Motor neuron (in vitro differentiated cells): ENCODE data around the gene TAF5L. TPM values are rescaled to one million over a fixed set of nuclear protein-coding genes. Genes with fewer than 3 reads are reported as not detected.
A peak's percentile ranks its signal among the peaks of the same experiment; 100 is the strongest.

ENCODE experiments used
- ATAC-seq, 8 experiments: fragments of 200-7000 bp; cut with Tn5 transposase; replicated peaks in 6 of 8; 2 replicates each; pipeline ENCODE4 v1.8.0; 2021; ENCODE audit warnings: mild to moderate bottlenecking in 8 of 8, moderate library complexity in 8 of 8
- H3K27ac ChIP-seq, 2 donors: fragments of 250-450 bp; sonication (Bioruptor Pico); 2 replicates each; pipeline ENCODE4 v1.9.0; 2021; ENCODE audit warnings: antibody characterized with exemption in 2 of 2, mild to moderate bottlenecking in 2 of 2, moderate library complexity in 1 of 2
- H3K4me1 ChIP-seq, 2 donors: fragments of 250-450 bp; sonication (Bioruptor Pico); replicated peaks in 1 of 2; 2 replicates each; pipeline ENCODE4 v1.6.1; 2021; ENCODE audit warnings: antibody characterized with exemption in 2 of 2, mild to moderate bottlenecking in 2 of 2, moderate library complexity in 1 of 2
- H3K4me3 ChIP-seq, 5 donors: fragments of 250-450 bp; sonication (Bioruptor Pico); 2 replicates each; pipeline ENCODE4 v1.9.0; 2021; ENCODE audit warnings: antibody characterized with exemption in 5 of 5, mild to moderate bottlenecking in 5 of 5, moderate library complexity in 4 of 5
- WGBS, 10 experiments: fragments of 450-650 bp; shearing (Covaris generic); methylation state at CpG; one replicate each; pipeline ENCODE4 v1.0.0; 2022; 5-methylcytosine and 5-hydroxymethylcytosine counted together
- in situ Hi-C, 9 experiments: fragments of 400-800 bp; cut with MboI; loops; one replicate each; pipeline ENCODE4 v1.15.0; 2021; ENCODE audit warnings: low sequenced_read_pairs in 9 of 9, low pct_unique_long_range_greater_than_20kb in 2 of 9; ENCODE audit not compliant: unreplicated experiment in 9 of 9
- total RNA-seq, 8 experiments: library from RNA; unstranded; fragments of 300-600 nt; gene quantifications; 2 replicates each; pipeline versions ENCODE4 v1.2.3 to v1.2.4, GENCODE V29; 2022

TAF5L gene
- total RNA-seq, 8 experiments from 2014 or later: 12.2 to 34.3 (median 17.9) TPM

DNA sequence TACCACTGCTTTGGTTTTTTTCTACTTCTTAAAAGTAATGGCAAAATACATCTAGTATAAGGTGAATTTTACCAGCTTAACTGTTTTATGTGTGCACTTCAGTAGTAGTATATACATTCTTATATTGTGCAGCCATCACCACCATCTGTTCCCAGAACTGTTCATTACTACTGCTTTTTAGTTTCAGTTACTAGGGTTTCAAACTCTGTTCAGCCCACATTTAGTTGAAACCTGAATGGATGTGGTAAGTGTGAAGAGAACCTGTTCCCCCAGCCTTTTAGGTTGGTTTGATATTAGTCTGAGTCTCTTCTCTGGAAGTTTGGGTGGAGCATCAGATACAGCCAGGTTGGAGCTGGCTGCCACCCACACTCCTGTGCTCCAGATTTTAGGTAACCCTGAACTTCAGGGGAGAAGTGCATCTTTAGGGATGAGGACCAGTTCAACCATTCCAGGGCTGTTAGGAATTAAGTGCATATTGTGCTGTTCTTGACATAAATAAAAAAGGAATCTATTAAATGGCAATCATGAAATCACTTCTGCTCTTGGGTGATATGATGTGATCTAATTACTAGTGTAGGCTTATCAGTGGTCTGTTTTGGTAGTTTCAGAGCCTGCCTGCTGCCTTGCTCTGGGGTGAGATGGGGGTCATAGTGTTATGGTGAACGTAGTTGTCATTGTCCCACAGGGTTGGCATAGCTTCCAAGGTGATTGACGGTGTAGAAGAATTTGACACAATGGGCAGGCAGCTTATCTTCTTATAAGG lies 32.3 kb upstream of the TAF5L start:
- Histone ChIP-seq H3K4me1 (peaks cover 0 to 2% of the 10 kb centered on the region in 2 donors), H3K27ac (no peak overlapping the region), H3K4me3 (no peak overlapping the region)
- in situ Hi-C loops: loop anchor here (25.0 kb wide), 4 partner anchors 179 to 654 kb away; no protein-coding TSS in a partner anchor
- WGBS, 10 experiments: 66 to 100% (median 84%) methylated on average over 1 to 2 of the region's 2 CpGs; no CpG with 5 or more reads in 5 of the 10 experiments
- no peak for ATAC-seq

DNA sequence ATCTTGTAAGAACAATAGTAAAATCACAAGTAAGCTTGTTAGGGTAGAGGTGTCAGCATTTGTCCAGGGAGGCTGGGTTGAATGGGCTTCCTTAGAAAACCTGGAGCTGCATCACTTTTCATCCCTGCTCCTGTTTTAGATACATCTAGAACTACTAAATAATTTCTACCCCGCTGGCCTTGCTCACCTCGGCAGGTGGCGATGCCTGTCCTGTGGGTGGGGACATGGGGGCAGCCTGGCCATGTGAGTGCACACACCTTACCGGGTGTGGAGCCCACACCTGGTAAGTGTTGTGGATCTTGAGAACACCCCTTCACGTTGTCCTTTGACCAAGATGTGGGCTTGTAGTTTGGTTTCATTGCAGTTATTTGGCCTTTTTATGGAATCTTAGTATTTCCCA lies 29.9 kb upstream of the TAF5L start:
- H3K27ac ChIP-seq: no peak overlapping the region
- in situ Hi-C loops: loop anchor here (25.0 kb wide), 4 partner anchors 182 to 657 kb away; no protein-coding TSS in a partner anchor
- no peaks in the 10 kb centered on the region for H3K4me1 ChIP-seq
- WGBS, 10 experiments: 80 to 100% (median 98%) methylated on average over 1 to 5 of the region's 5 CpGs; no CpG with 5 or more reads in 3 of the 10 experiments
- H3K4me3 ChIP-seq: no peak overlapping the region
- ATAC-seq: no peak

DNA sequence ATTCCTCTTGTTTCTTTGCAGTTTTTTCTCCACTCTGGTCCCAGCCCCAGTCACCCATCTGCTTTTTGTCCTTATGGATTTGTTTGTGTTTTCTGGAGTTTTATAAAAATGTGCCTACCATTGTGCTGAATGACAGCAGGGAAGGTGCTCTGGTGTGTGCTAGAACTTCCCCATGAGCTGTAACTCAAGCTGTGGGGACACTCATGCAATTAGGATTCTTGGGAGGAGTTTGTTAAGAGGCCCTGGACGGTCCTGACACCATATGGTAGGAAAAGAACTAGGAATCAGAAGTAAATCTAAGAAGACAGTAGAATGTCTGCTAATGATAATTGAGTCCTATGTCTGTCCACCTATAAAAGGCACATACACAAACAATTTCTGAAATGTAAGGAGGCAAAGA lies 27.5 kb upstream of the TAF5L start:
- Histone ChIP-seq H3K4me1 (no peaks in the 10 kb centered on the region), H3K4me3 (no peak overlapping the region), H3K27ac (no peak overlapping the region)
- 38 to 100% (median 69%) methylated on average over 1 of the region's 1 CpG; no CpG with 5 or more reads in 5 of the 10 experiments for WGBS, 10 experiments
- no peak for ATAC-seq
- in situ Hi-C loops: loop anchor here (25.0 kb wide), 4 partner anchors 184 to 659 kb away; no protein-coding TSS in a partner anchor

DNA sequence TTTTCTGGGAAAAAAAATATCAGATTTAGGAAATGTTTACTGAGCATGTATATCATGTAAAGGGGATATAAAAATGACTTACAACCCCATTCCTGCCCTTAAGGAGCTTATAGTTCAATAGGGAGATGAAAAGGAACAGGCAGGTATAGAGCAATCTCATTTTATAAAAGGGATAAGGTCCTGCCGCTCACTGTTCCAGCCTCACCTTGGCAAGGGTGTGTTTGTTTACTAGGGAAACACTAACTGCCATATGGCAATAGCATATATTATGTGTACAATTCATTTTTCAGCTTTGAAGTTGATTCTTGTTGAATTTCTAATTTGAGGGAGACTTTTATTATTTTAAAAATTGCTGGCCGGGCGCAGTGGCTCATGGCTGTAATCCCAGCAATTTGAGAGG lies 25.6 kb upstream of the TAF5L start:
- in situ Hi-C loops: loop anchor here (25.0 kb wide), 4 partner anchors 186 to 661 kb away; no protein-coding TSS in a partner anchor
- no peak for ATAC-seq
- Histone ChIP-seq H3K4me3 (no peak overlapping the region), H3K4me1 (no peaks in the 10 kb centered on the region), H3K27ac (no peak overlapping the region)
- 89 to 100% (median 100%) methylated on average over 1 to 3 of the region's 3 CpGs; no CpG with 5 or more reads in 2 of the 10 experiments for WGBS, 10 experiments

GRCh38 chr1:229650045-229650444 lies 24.1 kb upstream of the TAF5L start:
- no peak overlapping the region for H3K4me3 ChIP-seq
- no peak overlapping the region for H3K27ac ChIP-seq
- in situ Hi-C loops: loop anchor here (25.0 kb wide), 4 partner anchors 187 to 662 kb away; no protein-coding TSS in a partner anchor
- peaks cover 0 to 5% of the 10 kb centered on the region in 2 donors for H3K4me1 ChIP-seq
- 64 to 100% (median 94%) methylated on average over 3 to 4 of the region's 4 CpGs; no CpG with 5 or more reads in 2 of the 10 experiments for WGBS, 10 experiments
- ATAC-seq: peak in 2 of 8 experiments; percentile 78 to 94

- WGBS, 10 experiments: 86 to 100% (median 96%) methylated on average over 1 to 4 of the region's 4 CpGs
- no peak for ATAC-seq
- no peak overlapping the region for H3K27ac ChIP-seq
- peaks cover 0 to 6% of the 10 kb centered on the region in 2 donors for H3K4me1 ChIP-seq
- no peak overlapping the region for H3K4me3 ChIP-seq
- in situ Hi-C loops: no loop called here
Measured at GRCh38 chr1:229648406-229648805, 22.5 kb upstream of the TAF5L start.

- H3K4me3 ChIP-seq: no peak overlapping the region
- H3K27ac ChIP-seq: peak overlapping the region in 1 of 2 donors; percentile 34
- peaks cover 0 to 6% of the 10 kb centered on the region in 2 donors for H3K4me1 ChIP-seq
- peak in 6 of 8 experiments; percentile 53 to 94 (median 86) for ATAC-seq
- 59 to 95% (median 73%) methylated on average over 3 to 14 of the region's 15 CpGs; no CpG with 5 or more reads in 1 of the 10 experiments for WGBS, 10 experiments
- in situ Hi-C loops: no loop called here
Measured at GRCh38 chr1:229645324-229645993, 19.5 kb upstream of the TAF5L start.

DNA sequence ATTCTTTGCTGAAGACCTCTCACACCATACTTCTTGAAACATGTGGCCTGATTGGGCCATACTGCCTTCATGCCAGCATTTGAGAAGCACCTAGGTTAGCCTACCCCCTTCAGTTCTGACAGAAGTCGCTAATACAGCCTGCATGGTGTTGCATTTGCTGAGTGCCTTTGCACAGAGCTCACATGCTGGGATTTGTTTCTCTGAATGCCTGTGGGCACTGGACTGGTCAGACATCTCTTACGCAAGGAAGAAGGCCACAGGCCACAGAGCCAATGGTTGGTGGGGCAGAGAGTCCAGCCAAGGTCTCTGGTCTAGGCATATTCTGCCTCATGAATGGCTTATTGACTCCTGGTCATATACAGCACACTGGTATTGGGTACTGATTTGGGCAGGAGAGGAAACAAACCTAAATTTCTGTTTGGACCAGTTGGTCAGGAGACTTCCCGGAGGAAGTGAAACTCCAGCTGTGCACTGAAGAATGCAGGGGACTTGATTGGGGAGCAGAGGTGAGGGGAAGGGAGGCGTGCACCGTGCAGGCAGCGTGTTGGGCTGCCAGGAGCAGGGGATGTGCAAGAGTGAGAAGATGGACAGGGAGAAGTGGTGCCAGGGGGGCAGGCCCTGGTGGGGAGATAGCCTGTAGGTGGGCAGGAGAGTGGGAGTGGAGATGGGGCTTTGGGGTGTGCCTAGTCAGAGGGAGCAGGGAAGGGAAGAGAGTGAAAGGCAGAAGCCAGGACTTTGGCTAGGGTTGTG lies 18.2 kb upstream of the TAF5L start:
- ATAC-seq: no peak
- Histone ChIP-seq H3K27ac (no peak overlapping the region), H3K4me3 (no peak overlapping the region), H3K4me1 (peaks cover 0 to 6% of the 10 kb centered on the region in 2 donors)
- in situ Hi-C loops: no loop called here
- whole genome bisulfite sequencing, 10 experiments: 92 to 100% (median 100%) methylated on average over 1 to 4 of the region's 6 CpGs; no CpG with 5 or more reads in 4 of the 10 experiments

DNA sequence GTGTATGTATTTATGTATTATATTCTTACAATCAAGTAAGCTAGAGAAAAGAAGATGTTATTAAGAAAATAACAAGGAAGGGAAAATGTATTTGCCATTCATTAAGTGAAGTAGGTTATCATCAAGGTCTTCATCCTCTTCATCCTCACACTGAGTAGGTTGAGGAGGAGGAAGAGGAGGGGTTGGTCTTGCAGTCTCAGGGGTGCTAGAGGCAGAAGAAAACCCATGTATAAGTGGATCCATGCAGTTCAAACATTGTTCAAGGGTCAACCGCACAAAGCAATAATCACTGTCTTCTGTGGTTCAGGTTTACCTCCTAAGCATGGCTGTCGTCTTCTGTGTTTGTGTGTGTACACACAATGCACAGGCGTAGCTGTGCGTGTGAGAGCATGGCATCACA lies 17.0 kb upstream of the TAF5L start:
- peaks cover 0 to 6% of the 10 kb centered on the region in 2 donors for H3K4me1 ChIP-seq
- H3K4me3 ChIP-seq: no peak overlapping the region
- ATAC-seq: no peak
- no peak overlapping the region for H3K27ac ChIP-seq
- in situ Hi-C loops: no loop called here
- 93 to 100% (median 100%) methylated on average over 1 to 4 of the region's 4 CpGs; no CpG with 5 or more reads in 1 of the 10 experiments for WGBS, 10 experiments

GRCh38 chr1:229642376-229642775 lies 16.5 kb upstream of the TAF5L start:
- 60 to 100% (median 87%) methylated on average over 1 to 5 of the region's 5 CpGs; no CpG with 5 or more reads in 2 of the 10 experiments for WGBS, 10 experiments
- ATAC-seq: no peak
- Histone ChIP-seq H3K4me3 (no peak overlapping the region), H3K4me1 (peaks cover 0 to 6% of the 10 kb centered on the region in 2 donors), H3K27ac (no peak overlapping the region)
- in situ Hi-C loops: no loop called here

- in situ Hi-C loops: no loop called here
- peaks cover 0 to 6% of the 10 kb centered on the region in 2 donors for H3K4me1 ChIP-seq
- no peak for ATAC-seq
- H3K27ac ChIP-seq: no peak overlapping the region
- H3K4me3 ChIP-seq: no peak overlapping the region
- 85 to 100% (median 100%) methylated on average over 1 to 3 of the region's 3 CpGs; no CpG with 5 or more reads in 5 of the 10 experiments for WGBS, 10 experiments
Measured at GRCh38 chr1:229641306-229641705, 15.4 kb upstream of the TAF5L start.

DNA sequence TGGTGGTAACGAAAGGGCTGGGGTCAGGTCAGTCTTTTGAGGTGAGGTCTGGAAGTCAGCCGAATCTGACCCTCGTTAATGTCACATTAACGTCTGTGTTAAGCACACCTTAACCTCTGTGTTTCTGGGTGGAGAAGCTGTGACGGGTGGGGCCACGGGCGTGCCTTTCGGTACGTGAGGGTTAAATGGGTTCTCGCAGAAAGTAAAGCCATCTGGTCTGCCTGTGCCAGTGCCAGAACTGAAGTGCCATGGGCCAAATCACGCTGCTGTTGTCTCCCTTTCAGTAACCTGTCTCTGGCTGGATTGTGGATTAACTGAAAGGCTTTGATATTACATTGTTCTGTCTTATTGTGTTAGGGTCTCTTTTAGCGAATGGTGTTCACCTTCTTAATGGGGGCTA lies 14.5 kb upstream of the TAF5L start:
- no peak for ATAC-seq
- Histone ChIP-seq H3K27ac (no peak overlapping the region), H3K4me3 (no peak overlapping the region), H3K4me1 (peaks cover 0 to 5% of the 10 kb centered on the region in 2 donors)
- in situ Hi-C loops: no loop called here
- WGBS, 10 experiments: 7 to 100% (median 84%) methylated on average over 1 to 11 of the region's 12 CpGs
